Measurements from ENCODE around the gene CATSPERE. TPM values are rescaled to one million over a fixed set of nuclear protein-coding genes. Genes with fewer than 3 reads are reported as not detected.
"Not testable (repeated sequence)": the region's sequence is repeated elsewhere in the genome, so short reads cannot be mapped to it uniquely, and the experiment has no call there.

Gene CATSPERE
- total and polyA plus RNA-seq, 3 experiments from 2014 or later, result 0.24 to 0.68 (median 0.64) TPM

- no peak overlapping the region for H3K4me3 Mint-ChIP-seq
- no peaks in the 10 kb centered on the region for H3K27me3 Mint-ChIP-seq
- H3K4me1 Mint-ChIP-seq, result peaks cover 28 to 37% (median 33%) of the 10 kb centered on the region in 3 donors
- Histone ChIP-seq H3K4me1 (ENCODE audit: insufficient read depth, low read length) (peaks cover 6% of the 10 kb centered on the region), H3K4me3 (ENCODE audit: low read length) (no peak overlapping the region), H3K27ac (ENCODE audit: low read depth, low read length) (no peak overlapping the region), H3K27me3 (ENCODE audit: insufficient read depth, low read length, poor library complexity, severe bottlenecking) (no peaks in the 10 kb centered on the region), H3K36me3 (ENCODE audit: insufficient read depth, low read length) (no peaks in the 10 kb centered on the region), H3K9me3 (ENCODE audit: low read length) (no peaks in the 10 kb centered on the region)
- ChIA-PET CTCF (no interaction called here), POLR2A (no interaction called here)
- DNase-seq, result no peak
- H3K36me3 Mint-ChIP-seq, result peaks cover 0 to 29% (median 2%) of the 10 kb centered on the region in 3 donors
- H3K27ac Mint-ChIP-seq, result peak overlapping the region in 2 of 8 donors; percentile 10 to 31
- H3K9me3 Mint-ChIP-seq, result no peaks in the 10 kb centered on the region
Measured at GRCh38 chr1:244662599-244662998, 201.5 kb downstream of the CATSPERE start.

DNA sequence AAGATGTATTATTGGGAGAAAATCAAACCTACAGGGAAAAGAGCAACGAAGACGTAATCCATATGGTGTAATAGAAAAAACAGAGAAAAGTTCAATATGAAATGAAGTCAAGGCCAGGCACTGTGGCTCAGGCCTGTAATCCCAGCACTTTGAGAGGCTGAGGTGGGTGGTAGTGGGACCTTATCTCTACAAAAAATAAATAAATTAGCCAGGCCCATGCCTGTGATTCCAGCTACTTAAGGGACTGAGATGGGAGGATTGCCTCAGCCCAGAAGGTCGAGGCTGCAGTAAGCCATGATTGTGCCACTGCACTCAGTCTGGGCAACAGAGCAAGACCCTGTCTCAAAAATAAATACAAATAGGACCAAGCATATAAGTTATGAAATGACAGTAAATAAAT is 203.3 kb downstream of the CATSPERE start:
- no peak overlapping the region for H3K27ac Mint-ChIP-seq
- ChIA-PET CTCF (no interaction called here), POLR2A (interaction anchor here (0.6 kb wide), 1 partner anchor 203 kb away, joined by 3 read pairs; no protein-coding TSS in a partner anchor)
- Histone ChIP-seq H3K4me1 (ENCODE audit: insufficient read depth, low read length) (peaks cover 6% of the 10 kb centered on the region), H3K4me3 (ENCODE audit: low read length) (no peak overlapping the region), H3K27ac (ENCODE audit: low read depth, low read length) (no peak overlapping the region), H3K9me3 (ENCODE audit: low read length) (no peaks in the 10 kb centered on the region), H3K36me3 (ENCODE audit: insufficient read depth, low read length) (no peaks in the 10 kb centered on the region), H3K27me3 (ENCODE audit: insufficient read depth, low read length, poor library complexity, severe bottlenecking) (no peaks in the 10 kb centered on the region)
- H3K9me3 Mint-ChIP-seq, result no peaks in the 10 kb centered on the region
- DNase-seq, result no peak
- H3K4me3 Mint-ChIP-seq, result no peak overlapping the region
- H3K27me3 Mint-ChIP-seq, result no peaks in the 10 kb centered on the region
- H3K4me1 Mint-ChIP-seq, result peaks cover 18 to 22% (median 21%) of the 10 kb centered on the region in 3 donors
- H3K36me3 Mint-ChIP-seq, result peaks cover 0 to 16% (median 0%) of the 10 kb centered on the region in 3 donors

DNA sequence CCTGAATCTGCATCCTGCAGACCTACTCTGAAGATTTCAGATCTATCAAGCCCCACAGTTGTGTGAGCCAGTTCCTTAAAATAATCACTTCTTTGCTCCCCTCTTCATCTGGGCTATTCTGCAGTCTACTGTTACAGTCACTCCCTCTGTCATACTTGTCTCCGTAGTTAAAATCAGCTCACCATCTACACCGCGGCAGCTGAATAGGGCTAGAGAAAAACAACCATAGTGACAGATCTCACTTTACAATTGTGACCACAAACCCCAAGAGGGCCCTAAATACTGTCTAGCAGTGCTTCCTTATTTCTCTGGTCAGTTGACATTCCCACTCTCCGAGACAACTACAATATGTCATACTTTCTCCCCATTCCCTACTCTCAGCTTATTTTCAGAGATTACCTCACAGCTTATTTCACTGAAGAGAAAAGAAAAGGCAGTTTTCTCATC is 204.7 kb downstream of the CATSPERE start:
- peak in 1 of 5 donors; percentile 9 for DNase-seq
- no peaks in the 10 kb centered on the region for H3K27me3 Mint-ChIP-seq
- H3K9me3 Mint-ChIP-seq, result no peaks in the 10 kb centered on the region
- Histone ChIP-seq H3K27ac (ENCODE audit: low read depth, low read length) (no peak overlapping the region), H3K27me3 (ENCODE audit: insufficient read depth, low read length, poor library complexity, severe bottlenecking) (no peaks in the 10 kb centered on the region), H3K4me3 (ENCODE audit: low read length) (no peak overlapping the region), H3K4me1 (ENCODE audit: insufficient read depth, low read length) (peaks cover 6% of the 10 kb centered on the region), H3K9me3 (ENCODE audit: low read length) (no peaks in the 10 kb centered on the region), H3K36me3 (ENCODE audit: insufficient read depth, low read length) (no peaks in the 10 kb centered on the region)
- peaks cover 0 to 13% (median 2%) of the 10 kb centered on the region in 3 donors for H3K36me3 Mint-ChIP-seq
- H3K4me3 Mint-ChIP-seq, result no peak overlapping the region
- ChIA-PET POLR2A (no interaction called here), CTCF (no interaction called here)
- H3K27ac Mint-ChIP-seq, result no peak overlapping the region
- peaks cover 21 to 23% (median 22%) of the 10 kb centered on the region in 3 donors for H3K4me1 Mint-ChIP-seq

DNA sequence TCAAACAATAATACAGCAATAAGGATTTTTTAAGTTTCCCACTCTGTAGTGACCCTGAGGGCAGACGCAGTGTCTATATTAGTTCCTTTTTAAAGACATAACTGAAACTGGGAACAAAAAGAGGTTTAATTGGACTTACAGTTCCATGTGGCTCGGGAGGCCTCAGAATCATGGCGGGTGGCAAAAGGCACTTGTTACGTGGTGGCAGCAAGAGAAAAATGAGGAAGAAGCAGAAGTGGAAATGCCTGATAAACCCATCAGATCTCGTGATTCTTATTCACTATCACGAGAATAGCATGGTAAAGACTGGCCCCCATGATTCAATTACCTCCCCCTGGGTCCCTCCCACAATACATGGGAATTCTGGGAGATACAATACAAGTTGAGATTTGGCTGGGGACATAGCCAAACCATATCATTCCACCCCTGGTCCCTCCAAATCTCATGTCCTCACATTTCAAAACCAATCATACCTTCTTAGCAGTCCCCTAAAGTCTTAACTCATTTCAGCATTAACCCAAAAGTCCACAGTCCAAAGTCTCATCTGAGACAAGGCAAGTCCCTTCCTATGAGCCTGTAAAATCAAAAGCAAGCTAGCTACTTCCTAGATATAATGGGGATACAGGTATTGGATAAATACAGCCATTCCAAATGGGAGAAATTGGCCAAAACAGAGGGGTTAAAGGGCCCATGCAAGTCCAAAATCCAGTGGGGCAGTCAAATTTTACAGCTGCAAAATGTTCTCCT is 205.8 kb downstream of the CATSPERE start:
- POLR2A ChIA-PET; H3K4me3 ChIP-seq (ENCODE audit: low read length); H3K9me3 ChIP-seq (ENCODE audit: low read length); DNase-seq; H3K27me3 Mint-ChIP-seq; H3K9me3 Mint-ChIP-seq; H3K27ac ChIP-seq (ENCODE audit: low read depth, low read length); H3K4me1 ChIP-seq (ENCODE audit: insufficient read depth, low read length); CTCF ChIA-PET; H3K4me3 Mint-ChIP-seq; H3K36me3 ChIP-seq (ENCODE audit: insufficient read depth, low read length); H3K27me3 ChIP-seq (ENCODE audit: insufficient read depth, low read length, poor library complexity, severe bottlenecking): not testable (repeated sequence)
- Mint-ChIP-seq H3K4me1 (peaks cover 24 to 31% (median 30%) of the 10 kb centered on the region in 3 donors), H3K36me3 (peaks cover 0 to 18% (median 4%) of the 10 kb centered on the region in 3 donors), H3K27ac (peak overlapping the region in 1 of 8 donors; percentile 24)

- Mint-ChIP-seq H3K4me1 (peaks cover 18 to 30% (median 26%) of the 10 kb centered on the region in 3 donors), H3K36me3 (peaks cover 0 to 22% (median 7%) of the 10 kb centered on the region in 3 donors), H3K4me3 (no peak overlapping the region), H3K9me3 (no peaks in the 10 kb centered on the region), H3K27me3 (no peaks in the 10 kb centered on the region), H3K27ac (peak overlapping the region in 1 of 8 donors; percentile 17)
- Histone ChIP-seq H3K9me3 (ENCODE audit: low read length) (no peaks in the 10 kb centered on the region), H3K4me1 (ENCODE audit: insufficient read depth, low read length) (peaks cover 6% of the 10 kb centered on the region), H3K4me3 (ENCODE audit: low read length) (no peak overlapping the region), H3K27me3 (ENCODE audit: insufficient read depth, low read length, poor library complexity, severe bottlenecking) (no peaks in the 10 kb centered on the region), H3K36me3 (ENCODE audit: insufficient read depth, low read length) (no peaks in the 10 kb centered on the region), H3K27ac (ENCODE audit: low read depth, low read length) (no peak overlapping the region)
- ChIA-PET POLR2A (no interaction called here), CTCF (no interaction called here)
- DNase-seq, result no peak
Measured at GRCh38 chr1:244667797-244668196, 206.7 kb downstream of the CATSPERE start.

GRCh38 chr1:244672946-244673682 is 212.0 kb downstream of the CATSPERE start:
- peaks cover 39 to 62% (median 46%) of the 10 kb centered on the region in 3 donors for H3K4me1 Mint-ChIP-seq
- ChIA-PET CTCF (no interaction called here), POLR2A (no interaction called here)
- H3K27me3 Mint-ChIP-seq, result no peaks in the 10 kb centered on the region
- Histone ChIP-seq H3K4me1 (ENCODE audit: insufficient read depth, low read length) (no peaks in the 10 kb centered on the region), H3K4me3 (ENCODE audit: low read length) (no peak overlapping the region), H3K36me3 (ENCODE audit: insufficient read depth, low read length) (no peaks in the 10 kb centered on the region), H3K27me3 (ENCODE audit: insufficient read depth, low read length, poor library complexity, severe bottlenecking) (no peaks in the 10 kb centered on the region), H3K27ac (ENCODE audit: low read depth, low read length) (peak overlapping the region; percentile 11), H3K9me3 (ENCODE audit: low read length) (no peaks in the 10 kb centered on the region)
- no peaks in the 10 kb centered on the region for H3K9me3 Mint-ChIP-seq
- peak overlapping the region in 2 of 8 donors; percentile 35 to 61 for H3K27ac Mint-ChIP-seq
- H3K36me3 Mint-ChIP-seq, result peaks cover 0 to 37% (median 14%) of the 10 kb centered on the region in 3 donors
- no peak for DNase-seq
- H3K4me3 Mint-ChIP-seq, result no peak overlapping the region

GRCh38 chr1:244674446-244674845 is 213.4 kb downstream of the CATSPERE start:
- Mint-ChIP-seq H3K27ac (no peak overlapping the region), H3K27me3 (no peaks in the 10 kb centered on the region), H3K9me3 (no peaks in the 10 kb centered on the region), H3K36me3 (peaks cover 0 to 43% (median 15%) of the 10 kb centered on the region in 3 donors), H3K4me3 (no peak overlapping the region), H3K4me1 (peaks cover 37 to 68% (median 52%) of the 10 kb centered on the region in 3 donors)
- H3K9me3 ChIP-seq (ENCODE audit: low read length), result no peaks in the 10 kb centered on the region
- H3K4me1 ChIP-seq (ENCODE audit: insufficient read depth, low read length), result no peaks in the 10 kb centered on the region
- POLR2A ChIA-PET, result no interaction called here
- DNase-seq, result no peak
- no peaks in the 10 kb centered on the region for H3K27me3 ChIP-seq (ENCODE audit: insufficient read depth, low read length, poor library complexity, severe bottlenecking)
- CTCF ChIA-PET, result no interaction called here
- no peaks in the 10 kb centered on the region for H3K36me3 ChIP-seq (ENCODE audit: insufficient read depth, low read length)
- H3K4me3 ChIP-seq (ENCODE audit: low read length), result no peak overlapping the region
- H3K27ac ChIP-seq (ENCODE audit: low read depth, low read length), result no peak overlapping the region

- POLR2A ChIA-PET, result no interaction called here
- no peaks in the 10 kb centered on the region for H3K27me3 ChIP-seq (ENCODE audit: insufficient read depth, low read length, poor library complexity, severe bottlenecking)
- no peaks in the 10 kb centered on the region for H3K4me1 ChIP-seq (ENCODE audit: insufficient read depth, low read length)
- no peak for DNase-seq
- Mint-ChIP-seq H3K27ac (peak overlapping the region in 1 of 8 donors; percentile 17), H3K4me1 (peaks cover 38 to 72% (median 56%) of the 10 kb centered on the region in 3 donors), H3K36me3 (peaks cover 0 to 47% (median 15%) of the 10 kb centered on the region in 3 donors), H3K4me3 (no peak overlapping the region), H3K27me3 (no peaks in the 10 kb centered on the region), H3K9me3 (no peaks in the 10 kb centered on the region)
- no peaks in the 10 kb centered on the region for H3K9me3 ChIP-seq (ENCODE audit: low read length)
- H3K4me3 ChIP-seq (ENCODE audit: low read length), result no peak overlapping the region
- no peaks in the 10 kb centered on the region for H3K36me3 ChIP-seq (ENCODE audit: insufficient read depth, low read length)
- H3K27ac ChIP-seq (ENCODE audit: low read depth, low read length), result no peak overlapping the region
- CTCF ChIA-PET, result interaction anchor here (1.0 kb wide), 1 partner anchor 30 kb away, joined by 3 read pairs; no protein-coding TSS in a partner anchor
Measured at GRCh38 chr1:244675167-244675566, 214.1 kb downstream of the CATSPERE start.

Measured in CD8-positive, alpha-beta memory T cell (primary cell).